Calu3 (cell line): Measurements from ENCODE around the gene GUCY1B1. TPM values are rescaled to one million over a fixed set of nuclear protein-coding genes. Genes with fewer than 3 reads are reported as not detected.

Experiments used
- BruUV-seq: library from RNA; stranded (reverse); fragments of 400-500 nt; replicated peaks from 2 replicates; lab custom pipeline; 2021; lab: Mats Ljungman, UMichigan
- CTCF ChIA-PET: fragments of 300-600 bp; sonication (Branson Sonifier 250); formaldehyde crosslinking; loops from one replicate; lab custom pipeline; 2022; ENCODE audit warnings: antibody characterized with exemption; lab: Charles Lee
- DNase-seq: peaks from one replicate; pipeline ENCODE4 v3.0.0; 2022
- H3K27ac Mint-ChIP-seq: one replicate; pipeline ENCODE4 v1.8.0; 2022; ENCODE audit warnings: mixed read lengths; ENCODE audit not compliant: unreplicated experiment
- H3K27me3 Mint-ChIP-seq: one replicate; pipeline ENCODE4 v1.8.0; 2022; ENCODE audit warnings: mixed read lengths; ENCODE audit not compliant: unreplicated experiment
- H3K36me3 Mint-ChIP-seq: one replicate; pipeline ENCODE4 v1.8.0; 2022; ENCODE audit warnings: mild to moderate bottlenecking, moderate library complexity, mixed read lengths; ENCODE audit not compliant: insufficient read depth, unreplicated experiment
- H3K4me1 Mint-ChIP-seq: one replicate; pipeline ENCODE4 v1.8.0; 2022; ENCODE audit warnings: mild to moderate bottlenecking, low read depth, mixed read lengths; ENCODE audit not compliant: unreplicated experiment
- H3K4me3 Mint-ChIP-seq: one replicate; pipeline ENCODE4 v1.8.0; 2022; ENCODE audit warnings: mild to moderate bottlenecking, low read depth, moderate library complexity, mixed read lengths; ENCODE audit not compliant: unreplicated experiment
- H3K9me3 Mint-ChIP-seq: one replicate; pipeline ENCODE4 v1.8.0; 2022; ENCODE audit warnings: low read depth, mixed read lengths; ENCODE audit not compliant: unreplicated experiment
- intact Hi-C: fragments of 100-400 bp; cut with micrococcal nuclease; formaldehyde crosslinking; loops from one replicate; pipeline ENCODE4 v1.10.0; 2022; ENCODE audit not compliant: unreplicated experiment
- total RNA-seq: library from RNA; stranded (reverse); gene quantifications from 2 replicates; pipeline ENCODE4 v1.2.3, GENCODE V29; 2022
- TF ChIP-seq, protein P1 (sequence below): fragments of 200-600 bp; IDR thresholded peaks from one replicate; pipeline ENCODE4 v1.8.0; 2022; ENCODE audit warnings: antibody characterized with exemption; ENCODE audit not compliant: unreplicated experiment

Gene GUCY1B1
- total RNA-seq, 1 experiment from 2014 or later = 19.3 TPM

- TF ChIP-seq, protein P1, sequence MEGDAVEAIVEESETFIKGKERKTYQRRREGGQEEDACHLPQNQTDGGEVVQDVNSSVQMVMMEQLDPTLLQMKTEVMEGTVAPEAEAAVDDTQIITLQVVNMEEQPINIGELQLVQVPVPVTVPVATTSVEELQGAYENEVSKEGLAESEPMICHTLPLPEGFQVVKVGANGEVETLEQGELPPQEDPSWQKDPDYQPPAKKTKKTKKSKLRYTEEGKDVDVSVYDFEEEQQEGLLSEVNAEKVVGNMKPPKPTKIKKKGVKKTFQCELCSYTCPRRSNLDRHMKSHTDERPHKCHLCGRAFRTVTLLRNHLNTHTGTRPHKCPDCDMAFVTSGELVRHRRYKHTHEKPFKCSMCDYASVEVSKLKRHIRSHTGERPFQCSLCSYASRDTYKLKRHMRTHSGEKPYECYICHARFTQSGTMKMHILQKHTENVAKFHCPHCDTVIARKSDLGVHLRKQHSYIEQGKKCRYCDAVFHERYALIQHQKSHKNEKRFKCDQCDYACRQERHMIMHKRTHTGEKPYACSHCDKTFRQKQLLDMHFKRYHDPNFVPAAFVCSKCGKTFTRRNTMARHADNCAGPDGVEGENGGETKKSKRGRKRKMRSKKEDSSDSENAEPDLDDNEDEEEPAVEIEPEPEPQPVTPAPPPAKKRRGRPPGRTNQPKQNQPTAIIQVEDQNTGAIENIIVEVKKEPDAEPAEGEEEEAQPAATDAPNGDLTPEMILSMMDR = no peak
- DNase-seq = no peak
- H3K4me3 Mint-ChIP-seq = no peak overlapping the region
- H3K27ac Mint-ChIP-seq = no peak overlapping the region
- CTCF ChIA-PET = interaction anchor here (0.7 kb wide), 1 partner anchor 35 kb away, joined by 3 read pairs; no protein-coding TSS in a partner anchor
- BruUV-seq = no TSS peak
- intact Hi-C loops = no loop called here
- H3K9me3 Mint-ChIP-seq = no peaks in the 10 kb centered on the region
- H3K36me3 Mint-ChIP-seq = no peaks in the 10 kb centered on the region
- no peaks in the 10 kb centered on the region for H3K27me3 Mint-ChIP-seq
- no peaks in the 10 kb centered on the region for H3K4me1 Mint-ChIP-seq
Observed at GRCh38 chr4:155854582-155855226, 95.9 kb downstream of the GUCY1B1 start.

DNA sequence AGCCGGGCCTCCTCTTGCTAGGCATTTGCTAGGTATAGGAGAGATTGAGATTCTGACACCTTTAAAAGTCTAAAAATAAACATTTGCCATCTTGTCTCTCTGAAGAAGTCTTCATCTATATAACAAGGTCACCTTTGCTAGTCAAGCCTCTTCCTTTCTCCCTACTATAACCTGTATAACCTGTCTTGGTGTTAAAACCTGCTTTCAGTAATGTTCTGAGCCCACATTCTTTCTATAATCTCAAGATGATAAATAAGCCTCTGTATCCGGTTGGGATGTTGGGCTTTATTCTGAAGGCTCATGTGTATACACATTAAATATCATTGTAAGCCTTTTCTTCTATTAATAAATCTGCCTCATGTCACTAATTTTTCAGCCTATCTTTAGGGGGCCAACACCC is 97.1 kb downstream of the GUCY1B1 start:
- no TSS peak for BruUV-seq
- Mint-ChIP-seq H3K36me3 (no peaks in the 10 kb centered on the region), H3K27ac (no peak overlapping the region), H3K4me3 (no peak overlapping the region), H3K27me3 (no peaks in the 10 kb centered on the region), H3K4me1 (no peaks in the 10 kb centered on the region), H3K9me3 (no peaks in the 10 kb centered on the region)
- TF ChIP-seq, protein P1 = no peak
- intact Hi-C loops = no loop called here
- no peak for DNase-seq
- CTCF ChIA-PET = no interaction called here

Other genes with a start within 250 kb of the GUCY1B1 start
- 19.0 and 23.6 TPM in 2 replicates for gene GUCY1A1, start 92.2 kb upstream of the GUCY1B1 start, total RNA-seq
- gene ASIC5, start 107.3 kb downstream of the GUCY1B1 start, total RNA-seq = not detected in 2 replicates
- gene TDO2, start 144.7 kb downstream of the GUCY1B1 start, total RNA-seq = not detected in 2 replicates
- gene CTSO, start 194.8 kb downstream of the GUCY1B1 start, total RNA-seq = 7.3 and 9.1 TPM in 2 replicates